B cell (primary cell): Measurements from ENCODE around the gene MPZL3. TPM values are rescaled to one million over a fixed set of nuclear protein-coding genes. Genes with fewer than 3 reads are reported as not detected.

Experiments
- ATAC-seq: fragments of 200-7000 bp; cut with Tn5 transposase; one replicate; pipeline ENCODE4 v1.10.0; 2021; ENCODE audit warnings: low read depth, mild to moderate bottlenecking, moderate number of reproducible peaks, moderate library complexity
- CTCF ChIA-PET: fragments of 350-600 bp; sonication (Branson Sonifier 250); formaldehyde crosslinking; loops from one replicate; lab custom pipeline; 2021; ENCODE audit warnings: antibody characterized with exemption, inconsistent platforms; lab: Charles Lee
- POLR2A ChIA-PET: fragments of 350-600 bp; sonication (Branson Sonifier 250); formaldehyde crosslinking; loops from one replicate; lab custom pipeline; 2021; ENCODE audit warnings: antibody characterized with exemption; lab: Charles Lee
- DNase-seq: peaks from one replicate; pipeline ENCODE4 v3.0.0; 2013
- H2AFZ ChIP-seq: 2 replicates; pipeline ENCODE4 v1.6.1; 2012; ENCODE audit warnings: mild to moderate bottlenecking, low read depth, low read length; ENCODE audit not compliant: insufficient read depth, poor library complexity, severe bottlenecking
- H3K27ac ChIP-seq, 2 donors: 1 replicate in 1 of 2; 2 replicates in 1 of 2; pipeline ENCODE4 v1.5.1; 2012 to 2013; ENCODE audit warnings: low read length in 2 of 2, mild to moderate bottlenecking in 2 of 2, moderate library complexity in 1 of 2
- H3K27me3 ChIP-seq, 4 experiments: fragments of 200-600 bp in 1 of 4; sonication (generic) in 1 of 4; replicated peaks in 1 of 4; 1 replicate in 2 of 4; 2 replicates in 2 of 4; pipeline versions ENCODE4 v1.6.1 to v1.7.0; 2013 to 2016; ENCODE audit warnings: low read length in 3 of 4, mild to moderate bottlenecking in 2 of 4, mixed read lengths in 1 of 4, moderate library complexity in 1 of 4; ENCODE audit not compliant: insufficient read depth in 4 of 4, control insufficient read depth in 3 of 4; ENCODE audit errors: control extremely low read depth in 1 of 4
- H3K36me3 ChIP-seq, 2 experiments: replicated peaks in 1 of 2; 1 replicate in 1 of 2; 2 replicates in 1 of 2; pipeline versions ENCODE4 v1.6.1 to v1.7.1; 2013; ENCODE audit warnings: low read length in 1 of 2; ENCODE audit not compliant: insufficient read depth in 2 of 2, control insufficient read depth in 1 of 2; ENCODE audit errors: control extremely low read depth in 1 of 2, extremely low read depth in 1 of 2
- H3K4me1 ChIP-seq, 2 donors: fragments of 200-600 bp in 1 of 2; sonication (generic) in 1 of 2; 1 replicate in 1 of 2; 2 replicates in 1 of 2; pipeline versions ENCODE4 v1.5.1 to v1.6.1; 2013 to 2017; ENCODE audit warnings: low read length in 2 of 2; ENCODE audit not compliant: control insufficient read depth in 2 of 2, insufficient read depth in 2 of 2
- H3K4me2 ChIP-seq: replicated peaks from 2 replicates; pipeline ENCODE3; 2012; ENCODE audit warnings: mild to moderate bottlenecking, low read depth, low read length; ENCODE audit not compliant: poor library complexity, severe bottlenecking
- H3K4me3 ChIP-seq, 5 experiments: fragments of 200-600 bp in 1 of 5; sonication (generic) in 1 of 5; 1 replicate in 3 of 5; 2 replicates in 2 of 5; pipeline versions ENCODE4 v1.5.1 to v1.7.0; 2011 to 2016; ENCODE audit warnings: low read length in 4 of 5, mild to moderate bottlenecking in 4 of 5, low read depth in 2 of 5, control low read depth in 1 of 5, moderate library complexity in 1 of 5; ENCODE audit not compliant: insufficient read depth in 1 of 5; ENCODE audit errors: control extremely low read depth in 1 of 5, extremely low read depth in 1 of 5
- H3K79me2 ChIP-seq: fragments of 200-600 bp; sonication (generic); one replicate; pipeline ENCODE4 v1.6.0; 2016; ENCODE audit warnings: low read length; ENCODE audit not compliant: control insufficient read depth, insufficient read depth
- H3K9ac ChIP-seq: fragments of 200-600 bp; sonication (generic); 2 replicates; pipeline ENCODE4 v1.6.1; 2017; ENCODE audit warnings: mild to moderate bottlenecking, low read length, moderate library complexity
- H3K9me3 ChIP-seq, 3 donors: one replicate each; pipeline versions ENCODE4 v1.6.1 to v1.7.1; 2013; ENCODE audit warnings: low read length in 2 of 3; ENCODE audit not compliant: control insufficient read depth in 2 of 3, insufficient read depth in 1 of 3; ENCODE audit errors: control extremely low read depth in 1 of 3
- H4K20me1 ChIP-seq: 2 replicates; pipeline ENCODE4 v1.6.0; 2012; ENCODE audit warnings: mild to moderate bottlenecking, low read length; ENCODE audit not compliant: insufficient read depth, control insufficient read depth, poor library complexity, severe bottlenecking
- H3K27ac Mint-ChIP-seq: one replicate; pipeline ENCODE4 v1.8.0; 2021; ENCODE audit warnings: mixed read lengths
- H3K27me3 Mint-ChIP-seq: one replicate; pipeline ENCODE4 v1.8.0; 2021; ENCODE audit warnings: mixed read lengths
- H3K4me1 Mint-ChIP-seq: one replicate; pipeline ENCODE4 v1.8.0; 2021; ENCODE audit warnings: mixed read lengths
- H3K4me3 Mint-ChIP-seq: one replicate; pipeline ENCODE4 v1.8.0; 2021; ENCODE audit warnings: mixed read lengths
- H3K9me3 Mint-ChIP-seq: one replicate; pipeline ENCODE4 v1.8.0; 2022; ENCODE audit warnings: mixed read lengths; ENCODE audit not compliant: insufficient read depth
- CTCF ChIP-seq: fragments of 200-600 bp; IDR thresholded peaks from one replicate; pipeline ENCODE4 v1.8.0; 2022; ENCODE audit warnings: antibody characterized with exemption, mild to moderate bottlenecking
- EZH2 ChIP-seq: IDR thresholded peaks from 2 replicates; pipeline ENCODE4 v1.6.1; 2012; ENCODE audit warnings: borderline replicate concordance, low read depth, mild to moderate bottlenecking, moderate library complexity, low read length; ENCODE audit not compliant: insufficient read depth, poor library complexity, severe bottlenecking
- WGBS: methylation state at CpG from one replicate; pipeline ENCODE4 v1.1.5; 2013; ENCODE audit warnings: missing lambda C conversion rate; ENCODE audit not compliant: insufficient coverage; 5-methylcytosine and 5-hydroxymethylcytosine counted together
- intact Hi-C: fragments of 100-400 bp; cut with micrococcal nuclease; formaldehyde crosslinking; loops from one replicate; pipeline ENCODE4 v1.10.0; 2022
- polyA plus RNA-seq: library from polyadenylated mRNA; depleted of rRNA; stranded (reverse); fragments of >200 nt; gene quantifications from 2 replicates; pipeline ENCODE4 v1.2.3, GENCODE V29; 2012
- total RNA-seq, 2 donors: library from RNA; stranded (reverse); fragments of 120-200 nt in 1 of 2; gene quantifications; 1 replicate in 1 of 2; 2 replicates in 1 of 2; pipeline versions ENCODE4 v1.2.3 to v1.2.4, GENCODE V29; 2013 to 2022

Gene MPZL3
- total and polyA plus RNA-seq, 2 donors (not counting 1 experiment from before 2014, with no cell fraction given) = 1.4 to 4.2 TPM

GRCh38 chr11:118245936-118246562 lies 6.1 kb downstream of the MPZL3 start:
- Mint-ChIP-seq H3K27ac (no peak overlapping the region), H3K4me3 (no peak overlapping the region), H3K4me1 (peaks cover 27% of the 10 kb centered on the region), H3K9me3 (no peaks in the 10 kb centered on the region), H3K27me3 (peaks cover 4% of the 10 kb centered on the region)
- peaks cover 19% of the 10 kb centered on the region for H3K79me2 ChIP-seq
- no peak for ATAC-seq
- H4K20me1 ChIP-seq = no peaks in the 10 kb centered on the region
- H3K4me3 ChIP-seq = no peak overlapping the region
- intact Hi-C loops = no loop called here
- no peaks in the 10 kb centered on the region for H3K27me3 ChIP-seq
- POLR2A ChIA-PET = no interaction called here
- TF ChIP-seq EZH2 (no peak), CTCF (no peak)
- peaks cover 8 to 16% of the 10 kb centered on the region in 2 donors for H3K4me1 ChIP-seq
- H3K4me2 ChIP-seq = no peak overlapping the region
- CTCF ChIA-PET = interaction anchor here (0.7 to 2.0 kb wide), 3 partner anchors 32 to 1267 kb away, joined by 3 to 5 read pairs (median 3); no protein-coding TSS in a partner anchor
- H3K9me3 ChIP-seq = no peaks in the 10 kb centered on the region
- DNase-seq = no peak
- no peaks in the 10 kb centered on the region for H3K36me3 ChIP-seq
- no peak overlapping the region for H3K27ac ChIP-seq
- no peak overlapping the region for H3K9ac ChIP-seq
- no peak overlapping the region for H2AFZ ChIP-seq
- WGBS = 97% methylated on average over 3 of the region's 3 CpGs

- Histone ChIP-seq H3K27me3 (no peaks in the 10 kb centered on the region), H3K4me1 (peaks cover 15 to 21% of the 10 kb centered on the region in 2 donors), H2AFZ (no peak overlapping the region), H3K4me3 (no peak overlapping the region), H3K9me3 (no peaks in the 10 kb centered on the region), H3K9ac (no peak overlapping the region), H4K20me1 (no peaks in the 10 kb centered on the region), H3K79me2 (peaks cover 12% of the 10 kb centered on the region), H3K4me2 (no peak overlapping the region), H3K27ac (no peak overlapping the region), H3K36me3 (no peaks in the 10 kb centered on the region)
- peaks cover 40% of the 10 kb centered on the region for H3K4me1 Mint-ChIP-seq
- H3K4me3 Mint-ChIP-seq = no peak overlapping the region
- WGBS = 94% methylated on average over 3 of the region's 3 CpGs
- H3K27ac Mint-ChIP-seq = no peak overlapping the region
- CTCF ChIA-PET = interaction anchor here (1.2 kb wide), 1 partner anchor 46 kb away, joined by 11 read pairs; no protein-coding TSS in a partner anchor
- intact Hi-C loops = loop anchor here (5.0 kb wide), 1 partner anchor 37 kb away; no protein-coding TSS in a partner anchor
- TF ChIP-seq EZH2 (no peak), CTCF (no peak)
- no peak for ATAC-seq
- POLR2A ChIA-PET = no interaction called here
- peaks cover 4% of the 10 kb centered on the region for H3K27me3 Mint-ChIP-seq
- DNase-seq = no peak
- H3K9me3 Mint-ChIP-seq = no peaks in the 10 kb centered on the region
Observed at GRCh38 chr11:118243993-118244762, 8.0 kb downstream of the MPZL3 start.
